Vagina (tissue), 2 donors: ENCODE data around the gene MUCL3. TPM values are rescaled to one million over a fixed set of nuclear protein-coding genes. Genes with fewer than 3 reads are reported as not detected.

Experiments
- DNase-seq, 2 donors: peaks; one replicate each; pipeline ENCODE4 v3.0.0-alpha.2; 2017; ENCODE audit errors: extremely low spot score in 2 of 2
- H3K27ac ChIP-seq: fragments of 200-600 bp; sonication (generic); one replicate; pipeline ENCODE4 v1.5.1; 2019
- H3K27me3 ChIP-seq: fragments of 200-600 bp; sonication (generic); one replicate; pipeline ENCODE4 v1.5.1; 2019
- H3K36me3 ChIP-seq, 2 donors: fragments of 200-600 bp; sonication (generic); one replicate each; pipeline ENCODE4 v1.5.1; 2017 to 2019
- H3K4me1 ChIP-seq: fragments of 200-600 bp; sonication (generic); one replicate; pipeline ENCODE4 v1.5.1; 2019
- H3K4me3 ChIP-seq, 2 donors: fragments of 200-600 bp; sonication (generic); 1 replicate in 1 of 2; 2 replicates in 1 of 2; pipeline ENCODE4 v1.5.1; 2016 to 2019
- H3K9me3 ChIP-seq: fragments of 200-600 bp; sonication (generic); one replicate; pipeline ENCODE4 v1.5.1; 2019
- CTCF ChIP-seq, 3 experiments: fragments of 450-650 bp in 2 of 3; fragments of 200-600 bp in 1 of 3; sonication (generic) in 1 of 3; IDR thresholded peaks; one replicate each; pipeline ENCODE4 v1.5.1; 2017 to 2019; ENCODE audit warnings: antibody characterized with exemption in 3 of 3, mild to moderate bottlenecking in 2 of 3, moderate library complexity in 2 of 3
- POLR2A ChIP-seq, 2 donors: fragments of 450-650 bp; IDR thresholded peaks; one replicate each; pipeline ENCODE4 v1.6.1; 2017; ENCODE audit warnings: antibody characterized with exemption in 2 of 2, mild to moderate bottlenecking in 2 of 2, moderate library complexity in 2 of 2
- POLR2AphosphoS5 ChIP-seq, 2 donors: sonication (generic); formaldehyde crosslinking; IDR thresholded peaks; one replicate each; pipeline ENCODE4 v1.9.0; 2017; ENCODE audit warnings: antibody characterized with exemption in 2 of 2, mild to moderate bottlenecking in 2 of 2, low read depth in 1 of 2; ENCODE audit not compliant: insufficient read depth in 1 of 2
- intact Hi-C: fragments of 100-400 bp; cut with DNase I; formaldehyde crosslinking; loops from one replicate; pipeline ENCODE4 v1.15.1; 2023
- total RNA-seq: library from RNA; depleted of rRNA; stranded (reverse); fragments of >200 nt; gene quantifications from one replicate; pipeline ENCODE4 v1.2.3, GENCODE V29; 2016

MUCL3 gene
- total RNA-seq, 1 donor from 2014 or later = 0.49 TPM

DNA sequence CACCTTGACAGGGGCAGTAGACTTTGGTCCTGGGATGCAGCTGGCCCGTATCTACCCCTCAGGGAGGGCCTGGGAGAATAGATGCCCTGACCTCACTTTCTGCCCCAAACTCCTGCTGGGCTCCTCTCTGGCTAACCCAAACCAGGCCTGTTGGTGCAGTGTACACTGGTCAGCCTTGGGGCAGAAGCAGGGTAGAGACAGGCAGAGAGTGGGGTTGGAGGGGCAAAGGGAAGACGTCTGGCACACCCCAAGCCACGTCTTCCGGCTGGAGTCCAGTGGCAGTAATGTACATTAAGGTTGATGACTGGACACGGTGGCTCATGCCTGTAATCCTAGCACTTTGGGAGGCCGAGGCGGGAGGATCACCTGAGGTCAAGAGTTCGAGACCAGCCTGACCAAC, 47.1 kb upstream of the MUCL3 start:
- peaks cover 0 to 86% of the 10 kb centered on the region in 2 donors for H3K36me3 ChIP-seq

DNA sequence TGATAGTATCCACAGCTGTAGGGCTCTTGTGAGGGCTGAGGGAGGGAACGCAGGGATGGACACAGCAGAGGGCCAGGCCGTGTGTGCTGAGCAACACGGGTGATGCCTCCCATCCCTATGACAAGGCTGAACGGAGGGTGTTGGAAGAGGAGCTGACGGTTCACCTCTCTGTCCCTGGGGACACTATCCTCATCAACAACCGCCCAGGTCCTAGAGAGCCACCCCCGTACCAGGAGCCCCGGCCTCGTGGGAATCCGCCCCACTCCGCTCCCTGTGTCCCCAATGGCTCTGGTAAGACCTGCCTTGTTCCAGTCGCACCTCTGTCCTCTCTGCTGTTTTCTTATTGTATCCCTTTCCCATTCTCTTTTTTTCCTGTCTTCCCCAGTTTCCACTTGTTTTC, 46.4 kb upstream of the MUCL3 start:
- no peaks in the 10 kb centered on the region for H3K27me3 ChIP-seq
- DNase-seq = no peak
- intact Hi-C loops = no loop called here

More for the DNA sequence above, 47.1 kb upstream of the MUCL3 start:
- TF ChIP-seq POLR2A (IDR thresholded peaks at IDR 0.05) (no peak), CTCF (IDR thresholded peaks at IDR 0.05) (no peak), POLR2AphosphoS5 (IDR thresholded peaks at IDR 0.05; ENCODE audit: insufficient read depth in 1 of 2, low read depth in 1 of 2) (no peak)
- intact Hi-C loops = no loop called here
- DNase-seq = no peak
- no peak overlapping the region for H3K4me3 ChIP-seq
- H3K4me1 ChIP-seq = peaks cover 17% of the 10 kb centered on the region
- H3K27ac ChIP-seq = no peak overlapping the region
- no peaks in the 10 kb centered on the region for H3K9me3 ChIP-seq
- no peaks in the 10 kb centered on the region for H3K27me3 ChIP-seq

GRCh38 chr6:30894935-30895334, 45.8 kb upstream of the MUCL3 start:
- DNase-seq = no peak
- no peaks in the 10 kb centered on the region for H3K27me3 ChIP-seq
- TF ChIP-seq POLR2A (IDR thresholded peaks at IDR 0.05) (no peak), POLR2AphosphoS5 (IDR thresholded peaks at IDR 0.05; ENCODE audit: insufficient read depth in 1 of 2, low read depth in 1 of 2) (no peak), CTCF (IDR thresholded peaks at IDR 0.05) (no peak)
- peaks cover 8% of the 10 kb centered on the region for H3K4me1 ChIP-seq
- H3K27ac ChIP-seq = no peak overlapping the region
- H3K9me3 ChIP-seq = no peaks in the 10 kb centered on the region
- intact Hi-C loops = no loop called here
- H3K4me3 ChIP-seq = no peak overlapping the region
- H3K36me3 ChIP-seq = peaks cover 0 to 83% of the 10 kb centered on the region in 2 donors

More for the DNA sequence above, 46.4 kb upstream of the MUCL3 start:
- TF ChIP-seq POLR2AphosphoS5 (IDR thresholded peaks at IDR 0.05; ENCODE audit: insufficient read depth in 1 of 2, low read depth in 1 of 2) (no peak), CTCF (IDR thresholded peaks at IDR 0.05) (no peak), POLR2A (IDR thresholded peaks at IDR 0.05) (no peak)
- H3K27ac ChIP-seq = no peak overlapping the region
- H3K4me3 ChIP-seq = no peak overlapping the region
- H3K9me3 ChIP-seq = no peaks in the 10 kb centered on the region
- H3K4me1 ChIP-seq = peaks cover 11% of the 10 kb centered on the region
- H3K36me3 ChIP-seq = peaks cover 0 to 87% of the 10 kb centered on the region in 2 donors

DNA sequence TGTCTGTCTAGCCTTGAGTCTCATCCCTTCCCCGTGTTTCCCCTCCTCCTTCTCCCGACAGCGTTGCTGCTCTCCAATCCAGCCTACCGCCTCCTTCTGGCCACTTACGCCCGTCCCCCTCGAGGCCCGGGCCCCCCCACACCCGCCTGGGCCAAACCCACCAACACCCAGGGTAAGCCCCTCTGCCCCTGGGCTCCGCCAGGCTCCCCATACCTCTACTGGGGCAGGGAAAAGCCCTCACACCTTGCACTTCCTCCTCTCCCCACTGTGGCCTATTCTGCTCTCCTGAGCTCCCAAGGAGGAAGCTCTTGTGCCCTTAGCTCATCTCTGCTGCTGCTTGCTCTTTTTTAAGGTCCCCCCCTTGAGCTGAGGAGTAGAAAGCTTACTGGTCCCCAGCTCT, 45.4 kb upstream of the MUCL3 start:
- H3K9me3 ChIP-seq = no peaks in the 10 kb centered on the region
- no peak for DNase-seq
- H3K27ac ChIP-seq = no peak overlapping the region
- H3K4me1 ChIP-seq = peaks cover 4% of the 10 kb centered on the region
- H3K4me3 ChIP-seq = no peak overlapping the region
- peaks cover 0 to 79% of the 10 kb centered on the region in 2 donors for H3K36me3 ChIP-seq
- intact Hi-C loops = no loop called here
- no peaks in the 10 kb centered on the region for H3K27me3 ChIP-seq
- TF ChIP-seq POLR2AphosphoS5 (IDR thresholded peaks at IDR 0.05; ENCODE audit: insufficient read depth in 1 of 2, low read depth in 1 of 2) (no peak), CTCF (IDR thresholded peaks at IDR 0.05) (no peak), POLR2A (IDR thresholded peaks at IDR 0.05) (no peak)

- H3K27ac ChIP-seq = no peak overlapping the region
- intact Hi-C loops = no loop called here
- H3K36me3 ChIP-seq = peaks cover 0 to 70% of the 10 kb centered on the region in 2 donors
- no peak overlapping the region for H3K4me3 ChIP-seq
- no peak for DNase-seq
- no peak for TF ChIP-seq POLR2A (IDR thresholded peaks at IDR 0.05)
- no peak for TF ChIP-seq POLR2AphosphoS5 (IDR thresholded peaks at IDR 0.05; ENCODE audit: insufficient read depth in 1 of 2, low read depth in 1 of 2)
- no peak for TF ChIP-seq CTCF (IDR thresholded peaks at IDR 0.05)
- H3K9me3 ChIP-seq = no peaks in the 10 kb centered on the region
- no peaks in the 10 kb centered on the region for H3K4me1 ChIP-seq
- H3K27me3 ChIP-seq = no peaks in the 10 kb centered on the region
Measured at GRCh38 chr6:30896541-30896940, 44.2 kb upstream of the MUCL3 start.
